Cardiac muscle cell (in vitro differentiated cells and primary cell): ENCODE data around the gene RPL26. TPM values are rescaled to one million over a fixed set of nuclear protein-coding genes. Genes with fewer than 3 reads are reported as not detected.

Source experiments
- DNase-seq, 2 donors: peaks; one replicate each; pipeline versions ENCODE4 v3.0.0 to v3.0.0-alpha.2; 2010 to 2017; ENCODE audit warnings: low read depth in 1 of 2, low spot score in 1 of 2
- H3K27ac ChIP-seq: fragments of 200-600 bp; sonication (generic); 2 replicates; pipeline ENCODE4 v1.5.1; 2016
- H3K27me3 ChIP-seq: fragments of 200-600 bp; sonication (generic); 2 replicates; pipeline ENCODE4 v1.6.0; 2016; ENCODE audit warnings: control low read depth
- H3K36me3 ChIP-seq: fragments of 200-600 bp; sonication (generic); 2 replicates; pipeline ENCODE4 v1.5.1; 2016; ENCODE audit warnings: control low read depth
- H3K4me1 ChIP-seq: fragments of 200-600 bp; sonication (generic); 2 replicates; pipeline ENCODE4 v1.8.1; 2017; ENCODE audit warnings: low read depth, mild to moderate bottlenecking, mixed run types
- H3K4me3 ChIP-seq: fragments of 200-600 bp; sonication (generic); 2 replicates; pipeline ENCODE4 v1.5.1; 2016; ENCODE audit warnings: mild to moderate bottlenecking
- H3K9me3 ChIP-seq: fragments of 200-600 bp; sonication (generic); 2 replicates; pipeline ENCODE4 v1.5.1; 2017; ENCODE audit warnings: low read depth, mild to moderate bottlenecking, control low read depth
- polyA plus RNA-seq: library from polyadenylated mRNA; unstranded; fragments of >200 nt; fragmentation: Nextera tagmentation; extraction: Ambion mirVana; gene quantifications from 2 replicates; pipeline ENCODE4 v1.2.1, GENCODE V29; 2016
- total RNA-seq: library from RNA; depleted of rRNA; stranded (reverse); fragments of >200 nt; gene quantifications from 2 replicates; pipeline ENCODE4 v1.2.3, GENCODE V29; 2016
- TF ChIP-seq, protein P1 (sequence below): IDR thresholded peaks from 2 replicates; pipeline ENCODE4 v1.5.1; 2012; ENCODE audit warnings: low read depth, mild to moderate bottlenecking, low read length

Gene RPL26
- total and polyA plus RNA-seq, 2 experiments from 2014 or later = 486 to 3,276 TPM

DNA sequence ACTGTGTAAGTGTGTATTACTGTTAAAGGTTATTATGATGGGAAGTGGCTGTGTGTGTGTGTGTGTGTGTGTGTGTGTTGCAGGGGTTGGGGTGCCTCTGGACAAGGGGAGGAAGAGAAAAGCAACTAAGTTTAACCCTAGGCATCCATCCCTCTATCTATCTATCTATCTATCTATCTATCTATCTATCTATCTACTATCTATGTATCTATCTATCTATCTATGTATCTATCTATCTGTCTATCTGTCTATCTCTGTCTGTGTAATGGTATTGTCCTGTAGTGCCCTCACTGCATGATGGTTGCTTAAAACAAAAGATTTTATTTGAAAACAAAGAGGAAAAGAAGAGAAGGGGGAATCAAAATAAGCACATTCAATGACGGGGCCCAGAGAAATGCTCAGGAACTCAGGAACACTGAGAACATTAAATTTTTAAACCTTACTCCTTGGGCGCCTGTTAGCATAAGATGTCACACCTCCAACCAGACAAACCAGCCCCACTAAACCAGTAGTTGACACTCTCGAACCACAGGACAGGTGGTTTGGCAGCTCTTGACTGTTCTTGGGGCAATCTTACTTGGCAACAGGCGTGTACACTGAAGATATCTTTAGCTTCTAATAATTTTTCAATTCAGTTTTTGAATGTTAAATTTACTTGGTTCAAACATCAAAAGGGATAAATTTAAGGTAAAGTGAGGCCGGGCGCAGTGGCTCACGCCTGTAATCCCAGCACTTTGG is 5.1 kb upstream of the RPL26 start:
- Histone ChIP-seq H3K27ac (no peak overlapping the region), H3K4me3 (no peak overlapping the region), H3K27me3 (no peaks in the 10 kb centered on the region), H3K9me3 (no peaks in the 10 kb centered on the region), H3K4me1 (no peaks in the 10 kb centered on the region), H3K36me3 (no peaks in the 10 kb centered on the region)
- TF ChIP-seq, protein P1, sequence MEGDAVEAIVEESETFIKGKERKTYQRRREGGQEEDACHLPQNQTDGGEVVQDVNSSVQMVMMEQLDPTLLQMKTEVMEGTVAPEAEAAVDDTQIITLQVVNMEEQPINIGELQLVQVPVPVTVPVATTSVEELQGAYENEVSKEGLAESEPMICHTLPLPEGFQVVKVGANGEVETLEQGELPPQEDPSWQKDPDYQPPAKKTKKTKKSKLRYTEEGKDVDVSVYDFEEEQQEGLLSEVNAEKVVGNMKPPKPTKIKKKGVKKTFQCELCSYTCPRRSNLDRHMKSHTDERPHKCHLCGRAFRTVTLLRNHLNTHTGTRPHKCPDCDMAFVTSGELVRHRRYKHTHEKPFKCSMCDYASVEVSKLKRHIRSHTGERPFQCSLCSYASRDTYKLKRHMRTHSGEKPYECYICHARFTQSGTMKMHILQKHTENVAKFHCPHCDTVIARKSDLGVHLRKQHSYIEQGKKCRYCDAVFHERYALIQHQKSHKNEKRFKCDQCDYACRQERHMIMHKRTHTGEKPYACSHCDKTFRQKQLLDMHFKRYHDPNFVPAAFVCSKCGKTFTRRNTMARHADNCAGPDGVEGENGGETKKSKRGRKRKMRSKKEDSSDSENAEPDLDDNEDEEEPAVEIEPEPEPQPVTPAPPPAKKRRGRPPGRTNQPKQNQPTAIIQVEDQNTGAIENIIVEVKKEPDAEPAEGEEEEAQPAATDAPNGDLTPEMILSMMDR = no peak
- no peak for DNase-seq

DNA sequence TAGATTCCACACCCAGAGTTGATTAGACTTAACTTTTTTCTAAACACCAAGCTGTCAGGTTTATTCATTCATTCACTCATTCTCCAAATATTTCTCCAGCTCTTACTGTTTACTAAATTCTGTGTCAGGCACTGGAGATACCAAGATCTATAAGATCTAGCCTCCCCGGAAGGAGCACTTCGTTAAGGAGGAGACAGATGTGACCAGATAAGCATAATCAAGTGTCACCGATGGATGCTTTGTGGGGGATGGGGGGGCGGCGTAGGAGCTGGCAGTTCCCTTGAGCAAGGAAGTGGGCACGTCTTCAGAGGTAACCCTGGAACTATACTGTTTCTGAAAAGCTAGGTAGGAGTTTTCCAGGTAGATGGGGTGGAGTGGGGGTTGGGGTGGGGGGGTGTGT is 3.8 kb upstream of the RPL26 start:
- DNase-seq = no peak
- no peak overlapping the region for H3K4me3 ChIP-seq
- no peaks in the 10 kb centered on the region for H3K36me3 ChIP-seq
- H3K27ac ChIP-seq = no peak overlapping the region
- TF ChIP-seq, protein P1 = no peak
- peaks cover 1% of the 10 kb centered on the region for H3K4me1 ChIP-seq
- H3K9me3 ChIP-seq = no peaks in the 10 kb centered on the region
- no peaks in the 10 kb centered on the region for H3K27me3 ChIP-seq

DNA sequence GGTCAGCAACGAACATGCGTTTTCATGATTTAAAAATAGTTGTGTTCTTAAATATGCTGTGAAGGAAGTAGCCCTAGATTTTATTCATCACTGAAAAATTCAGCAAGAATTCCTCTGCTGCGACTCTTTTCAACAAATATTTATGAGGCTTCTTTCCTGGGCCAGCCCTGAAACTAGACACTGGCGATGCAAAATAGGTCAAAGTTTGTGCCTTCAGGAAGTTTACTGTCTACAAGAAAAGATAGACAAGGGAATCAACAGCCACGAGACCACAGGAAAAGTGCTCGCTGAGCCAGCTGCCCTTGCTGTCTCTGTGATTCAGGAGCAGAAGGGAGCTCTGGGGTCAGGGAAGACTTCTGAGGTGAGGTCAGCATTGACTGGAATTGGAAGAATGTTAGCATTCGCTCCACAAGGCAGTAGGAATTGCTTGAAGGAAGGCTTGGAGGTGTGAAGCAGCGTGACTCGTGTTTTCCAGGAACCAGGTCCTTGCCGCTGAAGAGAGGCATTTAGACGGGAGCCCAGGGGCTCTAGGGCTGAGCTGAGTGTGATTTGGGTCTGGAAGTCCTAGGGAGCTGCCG is 1.9 kb upstream of the RPL26 start:
- Histone ChIP-seq H3K36me3 (peaks cover 18% of the 10 kb centered on the region), H3K4me3 (no peak overlapping the region), H3K9me3 (no peaks in the 10 kb centered on the region), H3K27ac (peak overlapping the region; percentile 7), H3K4me1 (peaks cover 3% of the 10 kb centered on the region), H3K27me3 (no peaks in the 10 kb centered on the region)
- TF ChIP-seq, protein P1 = no peak
- DNase-seq = peak; percentile 20 to 86

DNA sequence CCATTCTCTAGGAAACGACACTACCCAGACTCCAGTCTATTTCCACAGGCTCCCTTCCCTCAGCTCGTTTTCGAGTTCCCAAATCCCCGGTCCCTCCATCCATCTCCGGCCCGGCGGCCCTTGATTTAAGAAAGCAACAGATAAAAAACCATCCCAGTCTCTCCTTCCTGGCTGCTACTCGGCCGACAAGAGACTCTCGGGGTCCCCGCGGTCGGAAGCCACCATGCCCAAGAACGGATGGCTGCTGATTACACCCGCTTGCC is 182 bp downstream of the RPL26 start:
- Histone ChIP-seq H3K4me1 (peaks cover 3% of the 10 kb centered on the region), H3K9me3 (no peaks in the 10 kb centered on the region), H3K27me3 (no peaks in the 10 kb centered on the region), H3K27ac (peak overlapping the region; percentile 40), H3K4me3 (peak overlapping the region; percentile 83), H3K36me3 (peaks cover 38% of the 10 kb centered on the region)
- TF ChIP-seq, protein P1 = no peak
- no peak for DNase-seq

DNA sequence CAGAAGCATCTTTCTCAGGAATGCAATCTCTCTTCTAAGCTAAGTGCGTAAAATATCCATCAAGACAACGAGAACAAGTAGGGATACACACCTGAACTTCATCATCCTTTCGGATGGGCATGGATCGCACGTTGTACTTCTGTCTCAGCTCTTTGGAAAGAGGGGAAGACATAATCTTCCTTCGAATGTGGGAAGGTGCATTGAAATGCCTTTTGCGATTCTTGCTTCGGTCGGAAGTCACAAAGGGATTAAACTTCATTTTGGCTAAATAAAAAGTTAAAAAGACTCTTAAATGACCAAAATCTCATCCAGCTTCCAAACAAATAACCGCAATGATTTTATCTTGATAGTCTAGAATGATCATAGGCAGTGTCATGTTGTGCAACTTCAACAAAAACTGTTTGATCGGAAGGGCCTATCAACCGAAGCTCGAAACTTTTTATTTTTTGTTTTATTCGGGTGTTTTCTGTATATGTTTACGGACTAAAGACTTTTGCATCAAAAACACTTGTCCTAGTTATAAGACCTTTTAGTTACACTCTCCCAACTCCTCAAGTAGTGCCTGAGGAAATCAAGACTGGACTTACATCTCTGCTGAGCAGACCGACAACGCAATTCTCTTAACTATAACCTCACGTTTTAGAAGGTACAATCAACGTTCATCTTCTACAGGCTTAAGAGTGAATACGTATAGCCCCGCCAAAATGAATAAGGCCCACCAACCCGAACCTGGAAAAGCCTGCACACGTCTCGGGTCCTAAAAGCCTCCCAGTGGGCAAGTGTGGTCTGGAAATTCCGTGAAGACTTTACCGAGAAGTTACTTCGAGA is 727 bp downstream of the RPL26 start:
- TF ChIP-seq, protein P1 = no peak
- peaks cover 43% of the 10 kb centered on the region for H3K36me3 ChIP-seq
- peak in 1 of 2 donors; percentile 21 for DNase-seq
- H3K27me3 ChIP-seq = no peaks in the 10 kb centered on the region
- H3K4me1 ChIP-seq = peaks cover 4% of the 10 kb centered on the region
- H3K4me3 ChIP-seq = peak overlapping the region; percentile 83
- peak overlapping the region; percentile 40 for H3K27ac ChIP-seq
- no peaks in the 10 kb centered on the region for H3K9me3 ChIP-seq
